ENCODE results near the gene SPTSSB.

SPTSSB gene

DNA sequence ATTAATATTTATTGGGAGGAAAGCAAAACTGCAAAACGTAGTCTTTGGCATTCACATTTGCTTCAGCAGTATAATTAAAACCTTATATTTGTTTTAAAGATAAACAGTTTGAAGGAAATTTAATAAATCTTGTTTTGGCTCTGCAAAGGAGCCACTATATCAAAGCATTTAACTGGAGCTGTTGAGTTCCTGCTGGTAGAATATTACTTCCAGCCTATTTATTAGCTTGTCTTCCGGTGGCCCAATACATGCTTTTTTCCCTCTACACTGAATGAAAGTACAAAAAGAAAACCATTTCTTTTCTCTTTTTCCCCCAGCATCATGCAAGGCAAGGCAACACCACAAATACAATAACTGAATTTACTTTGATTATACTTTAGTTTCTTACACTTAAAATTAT, 26.3 kb downstream of the SPTSSB start:
- TF ChIP-seq, protein P1, sequence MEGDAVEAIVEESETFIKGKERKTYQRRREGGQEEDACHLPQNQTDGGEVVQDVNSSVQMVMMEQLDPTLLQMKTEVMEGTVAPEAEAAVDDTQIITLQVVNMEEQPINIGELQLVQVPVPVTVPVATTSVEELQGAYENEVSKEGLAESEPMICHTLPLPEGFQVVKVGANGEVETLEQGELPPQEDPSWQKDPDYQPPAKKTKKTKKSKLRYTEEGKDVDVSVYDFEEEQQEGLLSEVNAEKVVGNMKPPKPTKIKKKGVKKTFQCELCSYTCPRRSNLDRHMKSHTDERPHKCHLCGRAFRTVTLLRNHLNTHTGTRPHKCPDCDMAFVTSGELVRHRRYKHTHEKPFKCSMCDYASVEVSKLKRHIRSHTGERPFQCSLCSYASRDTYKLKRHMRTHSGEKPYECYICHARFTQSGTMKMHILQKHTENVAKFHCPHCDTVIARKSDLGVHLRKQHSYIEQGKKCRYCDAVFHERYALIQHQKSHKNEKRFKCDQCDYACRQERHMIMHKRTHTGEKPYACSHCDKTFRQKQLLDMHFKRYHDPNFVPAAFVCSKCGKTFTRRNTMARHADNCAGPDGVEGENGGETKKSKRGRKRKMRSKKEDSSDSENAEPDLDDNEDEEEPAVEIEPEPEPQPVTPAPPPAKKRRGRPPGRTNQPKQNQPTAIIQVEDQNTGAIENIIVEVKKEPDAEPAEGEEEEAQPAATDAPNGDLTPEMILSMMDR (IDR thresholded peaks at IDR 0.05; ENCODE audit: control insufficient read depth, insufficient read depth, low read depth, low read length, missing control alignments): no peak
- DNase-seq (ENCODE audit: low read depth): no peak
- H3K4me3 ChIP-seq (ENCODE audit: control insufficient read depth, low read depth, low read length): no peak overlapping the region

DNA sequence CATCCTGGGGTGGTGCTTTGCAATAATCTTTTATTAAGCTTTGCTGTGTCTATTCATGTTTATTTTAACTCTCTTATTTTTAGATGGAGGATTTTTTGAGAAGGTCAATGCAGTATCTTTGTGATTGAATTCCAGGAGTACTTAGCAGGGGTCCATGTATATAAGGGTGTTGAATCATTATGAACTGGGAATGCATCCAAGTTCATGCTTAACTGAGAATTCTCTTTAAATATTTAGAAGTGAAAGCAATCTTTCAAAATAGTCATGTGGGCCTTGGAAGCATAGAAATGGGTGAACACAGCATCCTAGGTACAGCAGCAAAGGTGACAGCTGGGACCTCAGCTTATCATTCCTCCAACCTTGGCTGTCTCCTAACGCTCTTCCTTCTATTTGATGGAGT, 27.3 kb downstream of the SPTSSB start:
- DNase-seq (ENCODE audit: low read depth): no peak
- no peak overlapping the region for H3K4me3 ChIP-seq (ENCODE audit: control insufficient read depth, low read depth, low read length)
- TF ChIP-seq, protein P1 (IDR thresholded peaks at IDR 0.05; ENCODE audit: control insufficient read depth, insufficient read depth, low read depth, low read length, missing control alignments): no peak

DNA sequence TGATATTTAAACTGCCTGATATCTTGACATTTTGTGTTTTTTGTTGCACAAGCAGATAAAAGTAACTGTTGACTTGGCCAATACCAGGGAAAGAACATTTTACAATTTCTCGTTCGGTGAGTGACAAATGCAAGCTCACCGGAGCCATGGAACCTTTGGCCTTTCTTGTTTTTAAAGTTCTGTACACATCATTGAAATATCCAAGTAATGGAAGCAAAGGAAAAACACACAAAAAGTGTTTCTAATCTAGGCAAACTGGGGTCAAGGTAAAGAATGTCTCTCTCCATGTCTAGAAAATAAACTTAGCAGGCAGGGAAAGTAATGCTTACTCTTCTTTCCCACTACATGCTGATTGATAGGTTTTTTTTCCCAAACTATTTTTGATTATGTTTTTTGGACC, 27.8 kb downstream of the SPTSSB start:
- DNase-seq (ENCODE audit: low read depth): no peak
- H3K4me3 ChIP-seq (ENCODE audit: control insufficient read depth, low read depth, low read length): no peak overlapping the region
- TF ChIP-seq, protein P1 (IDR thresholded peaks at IDR 0.05; ENCODE audit: control insufficient read depth, insufficient read depth, low read depth, low read length, missing control alignments): no peak

DNA sequence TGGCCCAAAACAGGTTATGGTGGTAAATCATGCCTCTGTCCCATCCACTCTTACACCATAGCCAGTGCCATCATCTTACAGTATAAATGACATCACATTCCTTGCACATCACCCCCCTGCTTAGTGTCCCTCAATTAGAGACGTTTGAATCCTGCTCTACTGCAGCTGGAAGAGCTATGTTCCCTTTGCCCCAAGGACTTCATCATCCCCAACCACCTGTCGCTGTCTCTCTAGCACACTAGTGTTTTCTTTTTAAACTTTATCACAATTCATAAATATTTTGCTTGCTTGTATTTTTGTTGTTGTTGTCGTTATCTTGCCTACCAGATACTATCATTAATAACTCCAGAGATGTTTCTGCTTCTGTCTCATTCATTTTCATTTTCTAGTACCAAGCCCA, 28.7 kb downstream of the SPTSSB start:
- no peak for DNase-seq (ENCODE audit: low read depth)
- TF ChIP-seq, protein P1 (IDR thresholded peaks at IDR 0.05; ENCODE audit: control insufficient read depth, insufficient read depth, low read depth, low read length, missing control alignments): no peak
- H3K4me3 ChIP-seq (ENCODE audit: control insufficient read depth, low read depth, low read length): no peak overlapping the region

DNA sequence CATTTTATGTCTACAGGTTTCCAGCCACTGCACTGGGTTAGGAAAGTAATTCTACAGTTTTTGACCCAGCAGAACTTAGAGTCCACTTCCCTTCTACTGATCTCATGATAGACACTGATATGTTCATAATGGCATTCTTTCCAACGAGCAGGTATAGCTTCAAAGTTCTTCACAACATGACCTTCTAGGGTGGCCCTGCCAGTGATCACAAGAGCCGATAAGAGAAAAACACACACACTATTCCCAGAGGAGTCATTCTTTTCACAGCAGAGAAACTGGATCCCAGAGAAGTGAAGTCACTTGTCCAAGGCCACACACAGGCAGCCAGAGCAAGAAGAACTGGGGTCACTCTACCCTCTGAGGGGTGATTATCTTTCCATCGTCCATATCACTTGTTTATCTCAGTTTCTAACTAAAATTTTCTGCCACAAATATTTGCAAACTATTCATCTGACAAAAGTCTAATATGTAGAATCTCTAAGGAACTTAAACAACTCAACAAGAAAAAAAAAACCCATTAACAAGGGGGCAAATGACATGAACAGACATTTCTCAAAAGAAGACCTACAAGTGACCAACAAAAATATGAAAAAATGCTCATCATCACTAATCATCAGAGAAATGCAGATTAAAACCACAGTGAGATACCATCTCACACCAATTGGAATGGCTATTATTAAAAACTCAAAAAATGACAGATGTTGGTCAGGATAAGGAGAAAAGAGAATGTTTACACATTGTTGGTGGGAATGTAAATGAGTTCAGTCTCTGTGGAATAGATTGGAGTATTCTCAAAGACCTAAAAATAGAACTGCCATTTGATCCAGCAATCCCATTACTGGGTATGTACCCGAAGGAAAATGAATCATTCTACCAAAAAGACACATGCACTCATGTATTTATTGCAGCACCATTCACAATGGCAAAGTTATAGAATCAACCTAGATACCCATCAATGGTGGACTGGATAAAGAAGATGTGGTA, 31.5 kb downstream of the SPTSSB start:
- no peak overlapping the region for H3K4me3 ChIP-seq (ENCODE audit: control insufficient read depth, low read depth, low read length)
- no peak for DNase-seq (ENCODE audit: low read depth)
- TF ChIP-seq, protein P1 (IDR thresholded peaks at IDR 0.05; ENCODE audit: control insufficient read depth, insufficient read depth, low read depth, low read length, missing control alignments): no peak

DNA sequence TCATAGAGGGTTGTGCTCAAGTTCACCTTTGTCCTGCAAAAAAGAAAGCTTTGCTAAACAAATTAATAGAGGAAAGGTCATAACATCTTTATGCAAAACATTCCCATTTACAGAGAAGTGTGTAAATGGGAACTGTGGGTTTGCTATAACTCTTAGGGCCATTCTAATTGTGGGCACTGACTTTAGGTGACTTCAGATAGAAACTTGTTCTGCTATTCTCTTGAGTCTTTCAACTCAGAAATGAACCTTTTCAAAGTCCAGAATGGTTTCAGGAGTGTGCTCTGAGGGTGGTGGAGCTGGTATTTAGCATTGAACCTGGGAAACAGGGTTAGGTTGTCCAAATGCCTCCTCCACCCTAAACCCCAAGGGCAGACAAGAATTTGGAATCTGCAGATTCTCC, 34.0 kb downstream of the SPTSSB start:
- DNase-seq (ENCODE audit: low read depth): no peak
- TF ChIP-seq, protein P1 (IDR thresholded peaks at IDR 0.05; ENCODE audit: control insufficient read depth, insufficient read depth, low read depth, low read length, missing control alignments): no peak
- H3K4me3 ChIP-seq (ENCODE audit: control insufficient read depth, low read depth, low read length): no peak overlapping the region

Measured in AG09309 (cell line).